NCI-H146 treated with DMSO at 0.1 percent for 48 hours (cell line): ENCODE results near the gene KCNH1.

Experiments used
- DNase-seq: peaks from one replicate; lab custom pipeline; 2025; ENCODE audit not compliant: unreplicated experiment; lab: John Stamatoyannopoulos, UW

KCNH1 gene

DNA sequence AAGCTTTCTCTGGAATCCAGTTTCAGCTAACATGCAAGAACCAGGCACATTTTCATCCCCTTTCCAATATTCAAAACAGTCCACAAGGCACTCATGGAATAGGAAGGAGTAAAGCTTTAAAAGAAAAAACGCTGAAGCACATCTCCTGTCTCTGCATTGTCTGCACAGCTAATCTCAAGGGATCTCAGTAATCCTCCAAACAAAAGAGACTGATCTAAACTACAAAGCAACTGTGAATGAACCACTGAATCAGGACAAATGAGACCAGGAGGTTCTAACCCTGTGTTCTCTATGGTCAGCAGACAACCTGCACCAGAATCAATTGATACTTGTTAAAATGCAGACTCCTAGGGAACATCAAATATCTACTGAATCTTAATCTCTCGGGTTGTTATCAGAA is 406.2 kb downstream of the KCNH1 start:
- no peak for DNase-seq

DNA sequence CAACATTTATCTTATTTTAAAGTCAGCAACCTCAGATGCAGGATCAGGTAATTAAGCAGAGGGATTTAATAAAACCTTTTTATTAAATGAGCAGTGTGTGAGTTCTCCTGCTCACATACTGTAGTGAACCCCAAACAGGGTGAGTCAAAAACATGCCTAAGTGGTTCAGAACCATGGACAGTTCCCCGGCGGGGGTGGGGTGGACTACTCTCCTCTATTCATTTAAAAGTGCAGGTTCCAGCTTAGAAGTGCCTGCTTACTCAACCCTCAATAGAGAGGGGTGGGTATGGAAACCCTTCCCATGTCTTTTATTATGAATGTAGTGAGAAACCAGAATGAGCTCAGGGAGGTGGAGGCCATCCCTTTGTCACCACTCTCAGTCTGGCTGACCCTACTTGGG is 407.3 kb downstream of the KCNH1 start:
- no peak for DNase-seq

DNA sequence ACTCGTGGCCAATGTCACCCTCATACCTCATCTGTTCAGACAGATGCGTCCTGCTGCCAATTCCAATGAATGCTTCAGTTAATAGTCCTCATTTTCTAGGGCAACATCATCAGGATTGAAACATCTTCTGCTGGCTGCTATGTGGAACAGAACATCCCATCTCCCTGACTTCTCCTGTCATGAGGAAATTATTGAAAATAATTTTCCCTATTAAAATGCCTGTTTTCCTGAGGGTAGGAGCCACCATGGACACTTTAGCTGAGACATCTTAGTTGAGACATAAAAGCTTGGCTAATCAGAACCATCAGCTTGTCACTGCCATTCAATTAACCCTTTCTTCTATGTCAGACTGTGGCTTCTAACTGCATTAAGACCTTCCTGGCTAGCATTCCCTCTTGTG is 409.2 kb downstream of the KCNH1 start:
- DNase-seq: no peak

DNA sequence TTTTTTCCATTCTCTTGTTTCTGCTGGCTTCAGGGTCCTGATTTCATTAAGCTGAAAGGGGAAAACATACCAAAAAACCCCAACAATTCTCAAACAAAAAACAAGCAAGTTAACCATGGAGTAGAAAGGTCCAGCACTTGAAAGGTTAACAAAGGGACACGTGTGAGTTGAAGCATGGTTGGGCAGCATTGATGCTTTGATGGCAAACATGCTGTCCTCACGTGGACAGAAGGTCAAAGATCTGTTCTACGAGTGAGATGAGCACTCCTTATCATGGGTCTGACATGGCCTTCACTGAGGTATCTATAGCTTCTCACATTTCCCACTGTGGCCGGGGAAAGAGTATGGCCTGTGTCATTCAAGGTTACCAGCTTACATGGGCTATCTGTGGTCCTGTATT is 410.3 kb downstream of the KCNH1 start:
- DNase-seq: no peak

DNA sequence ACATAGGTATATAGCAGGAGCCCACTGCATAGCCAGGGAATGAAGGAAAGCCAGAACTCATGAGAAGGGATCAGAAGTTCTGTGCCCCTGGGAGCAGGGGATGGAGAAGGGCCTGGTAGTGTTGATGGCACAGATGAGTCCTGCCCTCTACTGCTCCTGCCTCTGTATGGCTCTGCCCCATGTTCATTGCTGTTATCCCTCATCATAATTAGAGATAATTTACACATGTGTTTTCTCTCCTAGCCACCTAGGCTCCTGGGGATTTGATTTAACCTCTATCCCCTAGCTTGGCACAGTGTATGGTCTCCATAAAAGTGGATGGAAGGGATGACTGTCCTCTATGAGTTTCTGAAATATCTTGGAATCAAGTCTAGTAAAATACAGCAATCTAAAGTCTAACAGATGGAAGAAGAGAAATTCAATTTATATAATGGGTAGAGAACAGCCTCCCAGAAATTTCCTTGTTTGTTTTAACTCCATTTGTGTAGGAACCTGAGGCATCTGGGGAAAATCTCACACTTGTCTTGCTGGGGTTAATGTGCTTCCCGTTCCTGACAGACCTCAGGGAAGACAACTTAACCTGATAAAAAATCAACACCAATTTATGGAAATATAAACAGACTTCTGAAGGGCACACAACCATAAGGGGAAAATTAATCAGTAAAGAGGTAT is 411.4 kb downstream of the KCNH1 start:
- no peak for DNase-seq

DNA sequence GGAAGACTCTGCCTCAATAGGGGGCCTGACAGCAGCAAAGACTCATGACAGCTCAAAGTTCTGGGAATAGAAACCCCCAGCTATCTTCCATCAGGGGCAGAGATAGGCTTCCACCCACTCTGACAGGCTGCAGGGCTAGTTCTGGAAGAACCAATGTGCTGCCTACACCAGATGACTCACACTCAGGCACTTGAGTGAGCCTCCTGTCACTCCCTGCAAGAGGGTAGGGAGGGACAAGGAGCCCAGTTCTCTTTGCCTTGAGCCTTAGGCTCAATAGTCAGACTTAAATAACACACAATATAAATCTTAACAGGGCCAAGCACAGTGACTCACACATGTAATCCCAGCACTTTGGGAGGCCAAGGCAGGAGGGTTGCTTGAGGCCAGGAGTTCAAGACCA is 418.9 kb downstream of the KCNH1 start:
- DNase-seq: no peak

DNA sequence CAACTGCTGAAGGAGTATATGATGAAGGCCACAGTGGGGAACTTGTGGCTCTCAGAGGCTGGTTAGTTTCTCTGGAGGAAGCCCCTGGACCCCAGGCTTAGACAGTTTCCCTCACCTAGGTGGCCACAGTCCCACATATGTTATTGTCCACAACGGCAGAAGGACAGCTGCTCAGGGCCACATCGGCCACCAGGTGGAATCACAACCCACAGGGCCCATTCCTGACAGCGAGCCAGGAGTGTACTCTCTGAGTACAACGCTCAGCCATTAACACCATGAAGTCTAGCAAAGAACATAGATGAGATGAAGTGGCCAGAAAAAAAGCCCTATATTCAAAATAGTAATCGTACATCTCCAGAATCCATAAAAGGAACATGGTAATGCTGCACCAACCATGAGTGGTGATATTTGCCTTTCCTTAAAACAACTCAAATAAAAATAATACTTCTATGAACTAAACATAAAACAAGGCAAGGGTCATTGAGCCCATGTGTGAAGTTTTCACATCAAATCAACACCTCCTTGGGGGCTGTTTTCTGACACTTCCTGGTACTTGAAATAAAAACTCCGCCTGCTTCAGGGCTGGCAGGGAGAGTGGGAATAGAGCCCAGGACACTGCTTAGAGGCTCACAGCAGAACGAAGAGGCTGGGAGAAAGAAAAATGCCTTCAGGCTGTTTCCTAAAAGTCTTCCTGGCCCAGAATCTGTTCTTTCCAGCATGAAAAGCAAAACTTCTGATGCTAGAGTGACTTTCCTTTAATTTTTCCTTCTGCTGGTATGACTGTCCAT is 421.9 kb downstream of the KCNH1 start:
- DNase-seq: no peak

DNA sequence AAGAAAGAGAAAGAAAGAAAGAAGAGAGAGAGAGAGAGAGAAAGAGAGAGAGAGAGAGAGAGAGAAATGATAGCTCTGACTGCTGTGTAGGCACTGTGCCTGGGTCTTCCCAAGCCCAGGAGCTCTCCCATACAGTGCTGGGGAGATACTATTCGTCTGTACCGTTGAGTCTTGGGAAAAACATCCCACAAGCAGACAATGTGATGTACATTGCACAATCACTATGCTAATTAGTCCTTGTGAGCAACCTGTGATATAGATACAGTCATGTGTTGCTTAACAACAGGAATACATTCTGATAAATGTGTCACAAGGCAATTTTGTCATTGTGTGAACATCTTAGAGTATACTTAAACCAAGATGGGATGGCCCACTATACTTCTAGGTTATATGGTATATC is 424.2 kb downstream of the KCNH1 start:
- no peak for DNase-seq

DNA sequence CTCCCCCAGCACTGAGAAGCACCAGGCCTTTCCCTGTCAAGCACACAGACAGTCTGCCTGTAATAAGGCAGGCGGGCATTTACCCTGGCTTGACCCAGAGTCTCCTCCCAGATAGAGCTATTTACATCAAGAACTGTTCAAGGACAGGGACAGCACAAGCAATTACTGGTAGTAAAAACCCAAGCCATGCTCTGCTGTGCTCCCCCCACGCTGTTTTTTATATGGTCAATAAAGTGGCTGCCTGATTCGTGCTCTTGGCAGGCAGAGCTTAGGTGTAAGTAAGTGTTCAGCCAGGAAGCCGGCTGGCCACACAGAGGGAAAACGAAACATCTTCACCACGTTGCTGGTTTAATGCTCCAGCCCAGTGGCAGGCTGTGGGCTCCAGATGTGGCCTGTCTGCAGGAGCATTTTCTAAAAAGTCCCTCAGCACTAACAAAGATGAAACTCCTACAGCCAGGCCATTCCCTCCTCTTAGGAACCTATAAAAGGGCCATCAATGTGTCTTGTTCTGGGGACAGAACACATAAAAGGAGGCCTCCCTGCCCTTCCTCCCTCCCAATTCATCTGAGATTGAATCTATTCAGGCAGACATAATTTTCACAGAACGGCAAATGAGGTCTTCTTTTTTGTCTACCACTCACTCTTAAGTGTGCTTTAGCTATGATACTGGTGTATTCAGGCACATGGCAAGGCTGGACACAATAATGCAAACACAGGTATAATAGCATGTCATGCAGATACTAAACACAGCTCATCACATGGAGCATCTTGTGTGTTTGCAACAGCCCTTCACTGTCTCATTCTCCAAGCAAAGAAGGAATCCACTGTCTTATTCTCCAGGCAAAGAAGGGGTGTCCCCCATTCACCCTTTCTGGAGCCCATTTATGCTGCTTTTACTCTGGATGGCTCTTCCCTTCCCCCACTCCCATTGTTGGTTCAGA is 426.4 kb downstream of the KCNH1 start:
- no peak for DNase-seq

DNA sequence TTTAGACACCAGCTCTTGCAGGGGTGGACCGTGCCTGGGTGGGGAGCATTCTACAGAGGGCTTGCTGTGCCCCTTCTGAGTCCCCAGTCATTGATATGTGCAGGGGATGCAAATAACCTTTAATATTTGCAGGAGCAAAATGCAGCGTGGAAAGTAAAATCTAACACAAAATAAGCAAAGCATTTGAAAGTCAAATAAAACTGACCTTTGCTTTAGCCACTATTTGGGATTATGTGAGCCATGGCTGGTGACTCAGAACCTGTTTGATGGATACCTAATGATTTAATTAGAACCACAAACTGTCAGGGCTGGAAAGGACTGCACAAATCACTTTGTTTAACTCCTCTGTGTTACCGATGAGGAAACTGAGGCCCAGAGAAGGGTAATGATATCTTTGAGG is 427.7 kb downstream of the KCNH1 start:
- DNase-seq: no peak

DNA sequence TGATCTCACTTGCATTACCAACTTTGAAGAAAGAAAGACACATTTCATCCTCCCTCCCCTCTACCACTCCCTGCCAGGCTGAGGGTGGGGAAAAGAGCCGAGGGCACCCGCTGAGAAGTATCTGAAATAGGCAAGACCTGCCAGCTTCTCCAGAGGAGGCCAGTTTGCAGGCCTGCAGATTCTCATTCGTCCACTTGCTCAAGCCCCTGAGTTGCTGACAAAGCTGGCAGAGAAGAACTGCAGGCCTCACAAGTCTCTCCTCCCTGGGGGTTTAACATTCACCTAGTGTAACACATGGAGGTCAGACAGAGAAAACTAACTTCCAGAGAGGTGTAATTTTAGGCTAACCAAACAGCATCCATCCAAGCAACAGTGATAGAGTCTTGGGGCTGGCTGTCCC is 428.9 kb downstream of the KCNH1 start:
- DNase-seq: no peak

DNA sequence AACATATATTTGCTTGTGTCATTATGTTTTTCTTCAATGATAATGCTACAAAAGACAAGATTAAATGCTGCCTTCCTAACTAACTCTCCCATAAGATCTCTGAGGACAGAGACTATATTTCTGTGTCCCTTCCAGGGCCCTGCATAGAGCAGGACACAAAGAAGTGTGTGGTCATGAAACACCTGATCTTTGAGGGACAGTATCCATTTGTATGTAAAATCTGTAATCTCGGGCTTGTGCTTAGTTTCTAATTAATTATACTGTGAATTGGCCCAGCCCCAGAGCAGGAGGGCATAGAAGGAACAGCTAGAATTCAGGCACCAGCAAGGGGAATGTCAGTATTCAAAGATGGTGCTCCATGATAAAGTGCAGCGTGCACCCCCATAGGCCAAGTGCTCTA is 430.4 kb downstream of the KCNH1 start:
- no peak for DNase-seq

DNA sequence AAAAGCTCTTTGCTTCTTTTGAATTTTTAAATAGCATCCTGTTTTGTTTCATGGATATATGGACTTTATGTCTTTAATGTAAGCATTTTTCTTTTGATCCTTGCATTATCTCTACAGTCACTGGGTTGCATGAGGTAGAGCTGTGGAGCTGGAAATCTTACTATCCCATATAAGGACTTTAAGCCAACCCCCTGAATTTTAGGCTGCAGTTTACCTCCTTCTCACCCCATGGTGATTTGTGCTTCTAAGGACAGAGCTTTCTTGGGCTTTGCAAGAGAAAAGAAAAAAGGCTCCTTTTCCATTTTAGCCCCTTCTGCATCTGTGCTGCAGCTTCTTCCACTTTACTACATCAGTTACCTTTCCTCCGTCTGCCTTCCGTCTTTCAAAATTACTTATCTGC is 431.4 kb downstream of the KCNH1 start:
- no peak for DNase-seq

DNA sequence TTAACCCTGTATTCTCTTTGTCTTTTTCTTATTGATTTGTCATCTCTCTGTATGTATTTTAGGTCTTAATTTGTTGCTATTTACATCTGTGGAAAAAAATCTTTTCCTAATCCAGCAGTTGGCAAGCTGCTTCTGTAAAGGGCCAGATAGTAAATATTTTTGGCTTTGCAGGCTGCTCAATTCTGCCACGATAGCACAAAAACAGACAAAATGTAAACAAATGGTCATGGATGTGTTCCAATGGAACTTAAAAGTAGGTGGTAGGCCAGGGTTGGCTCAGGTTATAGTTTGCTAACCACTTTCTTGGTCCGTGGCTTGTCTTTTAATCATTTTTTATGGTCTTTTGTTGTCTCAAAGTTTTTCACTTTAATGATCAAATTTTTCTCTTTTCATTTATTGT is 433.4 kb downstream of the KCNH1 start:
- DNase-seq: no peak

DNA sequence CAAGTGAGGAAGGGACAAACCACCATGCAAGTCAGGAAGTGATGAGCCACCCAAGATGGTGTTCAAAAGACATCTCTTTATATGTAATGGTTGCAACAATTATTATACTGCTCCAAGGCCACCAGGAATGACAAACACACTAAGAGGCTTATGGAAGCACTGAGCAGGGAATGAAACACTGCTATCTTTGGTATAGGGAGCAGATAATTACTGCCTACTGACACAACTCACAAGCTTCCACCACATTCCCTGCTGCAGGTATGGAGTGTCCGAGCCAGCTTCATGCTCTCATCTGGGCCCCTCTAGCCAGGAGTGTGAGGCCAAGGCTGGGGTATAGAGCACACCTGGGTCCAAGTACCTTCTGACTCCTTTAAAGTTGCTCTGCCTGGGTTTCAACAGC is 433.9 kb downstream of the KCNH1 start:
- DNase-seq: no peak

DNA sequence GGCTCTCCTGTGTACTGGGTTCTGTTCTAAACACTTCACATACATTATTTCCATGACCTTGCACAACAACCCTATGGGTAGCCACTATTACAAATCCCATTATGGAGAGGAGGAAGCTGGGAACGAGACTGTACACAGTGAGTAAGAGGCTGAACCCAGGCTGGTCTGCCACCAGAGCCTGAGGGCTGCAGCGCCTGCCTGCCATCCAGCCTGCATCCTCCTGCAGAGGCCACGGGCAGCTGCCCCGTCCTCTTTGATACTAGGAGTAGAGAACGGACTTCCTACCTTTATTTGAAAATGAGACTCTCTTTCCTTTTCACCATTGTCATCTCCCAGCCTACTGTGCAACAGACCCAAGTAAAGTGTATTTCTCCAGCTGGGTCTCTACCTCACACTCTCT is 435.3 kb downstream of the KCNH1 start:
- no peak for DNase-seq

DNA sequence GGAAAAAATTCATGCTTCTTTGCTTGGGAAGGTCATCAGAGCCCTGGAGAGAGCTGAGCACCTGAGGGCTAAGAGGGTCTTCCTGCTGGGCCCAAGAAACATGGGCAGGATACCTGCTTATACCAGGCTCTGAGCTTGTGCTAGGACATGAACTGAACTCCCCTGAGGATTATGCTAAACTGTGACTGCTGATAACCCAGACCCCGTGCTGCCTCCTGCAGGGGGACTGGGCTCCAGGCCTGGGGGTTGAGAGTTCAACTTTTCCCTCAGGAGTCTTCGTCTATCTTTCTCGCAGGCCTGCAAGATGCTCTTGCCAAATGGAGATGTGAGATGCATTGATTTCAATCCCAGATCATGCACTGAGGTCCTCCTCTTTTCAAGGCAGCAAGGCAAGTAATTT is 436.8 kb downstream of the KCNH1 start:
- no peak for DNase-seq

DNA sequence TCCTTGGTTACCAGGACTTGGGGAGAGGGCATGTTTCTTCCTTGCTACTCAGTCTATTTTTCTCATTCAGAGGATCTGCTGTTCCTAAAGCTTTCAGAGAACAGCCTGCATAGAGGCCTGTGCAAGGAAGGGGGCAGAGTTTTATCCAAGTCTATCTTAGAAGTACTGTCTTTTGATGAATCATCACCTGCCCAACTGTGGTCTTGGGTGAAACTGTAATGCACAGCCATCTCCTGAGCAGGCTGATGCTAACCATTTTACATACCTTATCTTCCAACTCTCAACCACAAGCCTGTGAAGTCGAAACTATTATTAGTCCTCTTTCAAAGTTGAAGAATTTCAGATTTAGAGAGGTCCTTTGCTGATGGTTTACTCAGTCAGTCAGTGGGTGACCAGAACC is 437.2 kb downstream of the KCNH1 start:
- no peak for DNase-seq

DNA sequence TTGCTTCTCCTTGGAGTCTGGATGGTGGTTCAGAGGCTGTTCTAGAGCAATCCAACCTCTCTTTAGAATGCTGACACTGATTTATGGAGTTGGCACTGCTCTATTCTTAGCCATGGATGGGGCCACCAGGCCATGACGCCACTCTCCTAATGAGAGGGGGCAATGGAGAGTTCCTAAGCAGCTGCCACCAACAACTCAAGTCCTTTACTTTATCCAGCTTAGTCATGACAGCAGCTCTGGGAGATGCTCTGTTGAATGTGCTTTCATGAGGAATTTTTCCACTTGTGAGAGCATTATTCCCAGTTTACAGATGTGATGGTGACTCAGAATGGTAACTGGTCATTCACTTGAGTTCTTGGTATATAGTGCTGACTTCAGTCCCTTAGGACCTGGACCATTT is 438.9 kb downstream of the KCNH1 start:
- DNase-seq: no peak

DNA sequence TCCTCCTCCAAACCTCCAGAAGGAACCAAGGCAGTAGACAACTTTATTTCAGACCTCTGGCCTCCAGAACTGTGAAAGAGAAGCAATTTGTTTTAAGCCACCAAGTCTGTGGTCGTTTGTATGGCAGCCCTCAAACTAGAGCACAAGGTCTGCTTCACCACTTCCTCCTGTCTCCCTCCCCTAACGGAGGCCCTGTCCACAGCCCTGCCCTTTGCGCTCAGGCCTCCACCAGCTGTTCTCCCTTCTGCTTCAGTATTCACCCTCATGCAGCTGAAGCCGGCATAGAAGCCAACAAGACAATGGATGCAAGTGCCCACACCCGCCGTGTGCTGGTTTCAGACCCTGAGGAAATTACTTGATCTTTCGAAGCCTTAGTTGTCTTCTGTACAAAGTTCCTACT is 441.2 kb downstream of the KCNH1 start:
- no peak for DNase-seq

DNA sequence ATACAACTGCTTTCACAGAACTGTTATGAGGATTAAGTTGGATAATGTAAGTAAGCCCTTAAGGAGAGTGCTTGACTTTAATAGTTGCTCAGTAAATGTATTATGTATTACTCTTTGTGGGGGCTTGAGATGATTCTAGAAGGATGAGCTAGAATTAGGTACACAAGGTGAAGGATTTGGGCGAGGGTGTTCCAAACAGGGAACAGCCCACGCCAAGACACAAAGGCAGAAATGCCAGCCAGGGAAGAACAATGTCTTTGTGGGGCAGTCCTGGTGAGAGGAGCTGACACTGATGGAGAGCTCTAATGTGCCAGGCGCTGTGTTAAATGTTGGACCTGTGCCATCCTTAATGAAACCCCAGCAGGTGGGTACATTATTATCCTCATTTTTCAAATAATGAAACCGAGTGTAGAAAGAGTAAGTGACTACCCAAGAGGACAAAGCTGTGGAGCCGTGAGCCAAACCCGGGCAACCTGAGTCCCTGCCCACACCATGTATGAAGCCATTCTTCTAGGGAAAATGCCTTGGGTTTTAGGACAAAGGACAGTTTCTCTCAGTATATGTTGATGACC is 442.8 kb downstream of the KCNH1 start:
- DNase-seq: no peak
